GM18873 (cell line): Measurements from ENCODE around the gene XXYLT1.
"Not testable (repeated sequence)": the region's sequence is repeated elsewhere in the genome, so short reads cannot be mapped to it uniquely, and the experiment has no call there.

ENCODE experiments used
- ATAC-seq: cut with Tn5 transposase; IDR thresholded peaks from one replicate; pipeline ENCODE4 v1.9.1; 2021; ENCODE audit warnings: mild to moderate bottlenecking, moderate library complexity, moderate number of reproducible peaks; ENCODE audit not compliant: unreplicated experiment, low FRiP score

The XXYLT1 gene

DNA sequence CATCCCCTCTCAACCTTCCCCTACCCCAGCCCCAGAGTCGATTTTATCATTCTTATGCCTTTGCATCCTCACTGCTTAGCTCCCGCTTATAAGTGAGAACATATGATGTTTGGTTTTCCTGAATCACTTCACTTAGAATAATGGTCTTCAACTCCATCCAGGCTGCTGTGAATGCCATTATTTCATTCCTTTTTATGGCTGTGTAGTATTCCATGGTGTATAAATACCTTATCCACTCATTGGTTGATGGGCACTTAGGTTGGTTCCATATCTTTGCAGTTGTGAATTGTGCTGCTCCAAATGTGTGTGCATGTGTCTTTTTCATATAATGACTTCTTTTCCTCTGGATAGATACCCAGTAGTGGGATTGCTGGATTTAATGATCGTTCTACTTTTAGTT lies 233.4 kb downstream of the XXYLT1 start:
- ATAC-seq, result not testable (repeated sequence)

DNA sequence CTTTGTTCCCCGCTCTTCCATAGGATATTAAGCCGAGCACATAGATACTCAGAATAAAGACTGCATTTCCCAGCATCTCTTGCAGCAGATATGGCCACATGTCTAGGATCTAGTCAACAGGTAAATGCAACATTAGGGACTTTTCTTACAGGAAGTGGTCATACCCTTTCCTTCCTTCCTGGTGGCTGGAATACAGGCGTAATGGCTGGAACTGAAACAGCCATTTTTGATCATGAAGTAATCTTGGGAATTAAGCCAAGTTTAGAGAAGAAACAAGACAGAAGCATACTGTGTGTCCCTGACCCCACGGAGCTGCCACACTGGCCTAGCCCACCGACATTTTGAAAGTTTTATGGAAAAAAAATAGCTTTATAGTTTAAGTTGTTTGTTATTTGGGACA lies 234.0 kb downstream of the XXYLT1 start:
- no peak for ATAC-seq

DNA sequence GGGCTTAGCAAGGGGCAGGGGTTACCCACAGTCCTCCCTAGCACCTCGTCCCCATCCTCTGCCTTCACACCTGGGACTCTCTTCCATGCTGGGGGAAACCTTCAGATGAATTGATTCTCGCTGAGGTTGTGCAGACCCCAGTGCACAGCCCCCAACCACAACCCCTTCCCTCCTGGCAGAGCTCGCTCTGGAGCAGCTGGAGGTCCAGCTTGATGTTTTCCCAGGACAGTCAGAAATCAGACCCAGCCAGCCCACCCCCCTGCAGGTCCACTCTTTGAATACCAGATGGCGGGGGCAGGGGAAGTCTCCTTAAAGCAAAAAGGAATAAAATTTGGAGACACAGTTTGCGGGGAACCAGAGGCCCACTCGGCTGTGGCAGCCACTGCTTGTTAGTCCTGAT lies 234.4 kb downstream of the XXYLT1 start:
- no peak for ATAC-seq

- ATAC-seq, result no peak
Observed at GRCh38 chr3:195036203-195036505, 234.8 kb downstream of the XXYLT1 start.

DNA sequence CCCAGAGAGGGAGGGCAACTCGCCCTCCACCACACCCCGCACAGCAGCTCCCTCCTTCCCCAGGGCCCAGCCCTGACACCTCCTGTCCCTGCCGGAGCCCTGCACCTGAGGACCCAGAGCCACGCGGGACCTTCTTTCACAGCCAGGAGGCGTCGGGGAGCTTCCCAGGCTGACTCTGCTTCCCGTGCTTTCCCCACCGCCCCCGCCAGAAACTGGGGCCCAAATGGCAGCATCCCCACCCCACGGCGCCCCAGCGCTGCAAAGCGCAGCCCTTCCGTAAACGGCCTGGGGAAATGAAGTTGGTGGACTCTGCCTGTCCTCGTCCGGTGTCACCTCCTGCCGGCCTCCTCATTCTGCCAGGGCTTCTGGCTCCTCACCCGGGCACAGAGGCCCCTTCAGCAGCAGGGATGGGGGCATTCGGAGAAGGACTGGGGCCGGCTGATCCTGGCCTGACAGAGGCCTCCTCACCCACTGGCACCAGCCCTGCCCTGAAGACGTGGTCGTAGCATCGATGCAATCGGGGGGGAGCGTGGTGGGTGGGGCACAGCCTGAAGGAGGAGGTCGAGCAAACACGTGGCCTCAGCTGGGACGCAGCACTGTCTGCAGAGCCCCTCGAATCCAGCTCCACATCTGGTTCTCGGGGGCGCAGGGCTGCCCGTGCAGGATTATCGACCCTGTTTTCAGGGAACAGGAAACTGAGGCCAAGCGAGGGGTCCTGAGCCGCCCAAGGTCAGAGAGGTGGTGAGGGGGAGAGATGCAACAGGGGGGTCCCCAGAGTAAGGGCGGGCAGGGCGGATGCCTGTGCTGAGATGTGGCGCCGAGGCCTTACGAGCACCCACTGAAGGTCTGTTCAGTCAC lies 235.4 kb downstream of the XXYLT1 start:
- ATAC-seq, result no peak

DNA sequence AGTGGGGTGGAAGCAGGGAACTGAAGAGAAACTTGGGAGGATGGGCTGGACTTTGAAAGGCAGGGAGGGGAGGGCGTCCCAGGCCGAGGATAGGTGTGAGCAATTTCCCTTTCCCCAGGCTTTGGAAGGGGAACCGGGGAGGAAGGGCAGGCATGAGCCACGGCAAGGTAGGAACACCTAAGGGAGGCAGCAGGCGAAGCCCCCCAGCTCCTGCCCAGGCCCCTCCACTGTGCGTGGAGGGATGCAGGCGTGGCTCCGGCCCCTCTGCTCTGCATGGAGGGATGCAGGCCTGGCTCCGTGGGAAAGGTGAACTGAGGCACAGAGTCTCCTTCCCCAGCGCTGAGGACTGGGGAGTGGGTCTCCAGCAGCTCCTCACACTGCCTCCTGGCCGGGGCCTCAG lies 236.4 kb downstream of the XXYLT1 start:
- ATAC-seq, result no peak

DNA sequence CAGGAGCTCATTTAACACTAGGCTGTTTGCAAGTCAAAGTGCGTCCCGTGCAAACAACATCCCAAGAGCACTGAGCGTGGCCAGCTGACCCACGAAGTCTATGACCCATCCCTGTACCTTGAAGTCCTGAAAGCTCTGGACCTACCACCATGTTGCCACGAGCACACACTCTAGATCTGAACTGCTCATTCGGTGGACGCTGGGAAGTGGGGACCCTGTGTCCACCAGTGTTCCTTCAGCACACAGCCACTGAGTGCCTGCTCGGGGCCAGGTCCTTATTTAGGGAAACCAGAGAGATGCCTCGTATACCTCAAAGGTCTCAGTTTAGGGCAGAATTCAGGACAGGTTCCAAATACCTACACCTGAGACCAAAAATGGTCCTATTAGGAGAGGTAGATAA lies 236.9 kb downstream of the XXYLT1 start:
- ATAC-seq, result no peak

DNA sequence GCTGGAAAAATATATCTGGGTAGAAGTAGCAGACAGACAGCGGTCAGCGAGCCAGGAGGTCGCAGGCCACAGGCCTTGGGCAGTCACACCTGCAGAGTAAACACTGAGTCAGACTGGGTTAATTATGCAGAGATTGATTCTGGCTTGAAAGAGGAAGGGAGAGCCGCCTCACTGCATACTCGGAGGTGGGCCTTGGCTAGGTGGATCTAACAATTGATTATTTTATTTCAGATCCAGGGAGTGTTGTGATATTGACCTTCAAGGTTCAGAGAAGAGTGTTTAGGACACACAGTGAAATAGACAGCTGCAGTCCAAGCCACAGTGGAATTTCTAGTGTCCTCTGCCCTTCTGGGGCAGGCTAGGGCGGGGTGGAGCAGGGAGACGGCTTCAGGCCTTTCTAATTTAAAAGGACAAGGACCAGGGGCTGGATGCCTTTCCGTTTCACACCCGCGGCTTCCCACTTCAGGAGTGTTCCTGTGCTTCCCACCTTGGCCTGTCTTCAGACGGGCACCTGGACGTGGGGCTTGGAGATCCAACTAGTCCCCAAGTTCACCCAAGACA lies 237.3 kb downstream of the XXYLT1 start:
- ATAC-seq, result no peak

- no peak for ATAC-seq
Observed at GRCh38 chr3:195032955-195033354, 238.0 kb downstream of the XXYLT1 start.

DNA sequence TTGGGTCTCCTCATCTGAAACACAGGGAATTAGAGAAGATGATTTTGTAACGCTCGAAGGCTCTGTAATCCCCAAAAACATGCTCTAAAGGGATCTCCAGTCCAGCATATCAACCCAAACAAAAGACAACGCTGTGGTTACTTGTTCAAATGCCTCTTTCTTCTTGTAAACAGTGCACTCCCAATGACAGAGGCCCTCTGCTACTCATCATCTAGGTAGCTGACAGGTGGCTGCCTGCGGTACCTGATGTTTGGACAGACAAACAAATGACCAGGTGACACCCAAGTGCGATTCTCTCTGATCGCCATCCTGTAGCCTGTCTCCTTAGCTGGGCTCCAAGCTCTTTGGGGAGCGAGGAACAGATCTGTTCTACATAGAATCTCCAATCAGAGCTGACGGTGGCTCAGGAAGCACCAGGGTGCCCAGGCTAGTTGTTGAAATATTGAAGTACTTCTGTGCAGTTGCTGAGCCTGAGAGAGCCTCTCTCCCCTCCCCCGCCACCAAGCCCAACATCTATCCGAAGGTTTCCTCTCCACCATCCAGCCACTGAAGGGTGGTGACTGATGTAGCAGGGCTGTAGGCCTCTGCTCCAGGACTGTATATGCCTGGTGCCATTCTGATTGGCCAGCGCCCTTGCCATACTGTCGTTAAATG lies 238.7 kb downstream of the XXYLT1 start:
- ATAC-seq, result no peak

DNA sequence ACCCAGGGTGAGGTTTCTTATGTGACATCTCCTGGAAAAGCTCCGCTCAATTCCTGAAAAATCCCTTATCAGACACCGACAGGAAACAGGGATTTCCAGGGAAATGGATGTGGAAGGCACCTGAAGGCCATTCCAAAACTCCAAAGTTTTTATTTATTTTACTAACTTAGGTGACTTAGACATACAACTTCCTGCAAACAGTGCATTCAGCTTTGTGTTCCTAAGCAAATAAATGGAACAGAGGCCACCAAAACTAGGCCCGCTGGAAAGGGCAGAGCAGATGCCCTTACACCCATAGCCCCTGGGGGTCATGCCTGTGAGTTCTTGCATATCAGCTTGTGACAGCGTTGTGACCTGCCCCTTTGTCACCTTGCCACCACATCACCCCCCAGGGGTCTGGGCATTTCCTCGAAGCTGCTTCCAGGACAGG lies 239.4 kb downstream of the XXYLT1 start:
- no peak for ATAC-seq

DNA sequence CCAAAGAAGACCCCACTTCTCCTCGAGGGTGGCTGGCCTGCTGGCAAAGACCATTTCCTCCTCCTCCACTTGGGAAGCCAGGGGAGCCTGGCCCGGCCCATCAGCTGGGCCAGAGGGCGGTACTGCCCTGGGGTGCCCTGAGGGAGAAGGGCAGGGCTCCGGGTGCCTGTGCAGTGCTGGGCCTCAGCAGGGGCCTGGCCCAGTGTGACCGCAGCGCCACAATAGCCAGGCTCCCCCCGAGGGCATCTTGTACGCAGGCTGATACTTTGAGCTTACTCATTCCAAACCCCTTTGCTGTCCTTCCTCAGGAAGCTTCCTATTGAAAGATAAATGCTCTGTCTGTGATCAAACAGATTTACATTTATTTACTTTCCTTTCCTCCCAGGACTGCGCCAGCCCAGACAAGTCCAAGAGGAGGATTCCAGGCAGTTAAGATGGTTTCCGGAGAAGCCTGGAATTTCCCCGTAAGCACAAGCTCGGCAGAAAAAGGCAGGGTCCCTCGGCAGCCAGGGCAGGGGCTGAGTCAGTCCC lies 240.1 kb downstream of the XXYLT1 start:
- ATAC-seq, result no peak

DNA sequence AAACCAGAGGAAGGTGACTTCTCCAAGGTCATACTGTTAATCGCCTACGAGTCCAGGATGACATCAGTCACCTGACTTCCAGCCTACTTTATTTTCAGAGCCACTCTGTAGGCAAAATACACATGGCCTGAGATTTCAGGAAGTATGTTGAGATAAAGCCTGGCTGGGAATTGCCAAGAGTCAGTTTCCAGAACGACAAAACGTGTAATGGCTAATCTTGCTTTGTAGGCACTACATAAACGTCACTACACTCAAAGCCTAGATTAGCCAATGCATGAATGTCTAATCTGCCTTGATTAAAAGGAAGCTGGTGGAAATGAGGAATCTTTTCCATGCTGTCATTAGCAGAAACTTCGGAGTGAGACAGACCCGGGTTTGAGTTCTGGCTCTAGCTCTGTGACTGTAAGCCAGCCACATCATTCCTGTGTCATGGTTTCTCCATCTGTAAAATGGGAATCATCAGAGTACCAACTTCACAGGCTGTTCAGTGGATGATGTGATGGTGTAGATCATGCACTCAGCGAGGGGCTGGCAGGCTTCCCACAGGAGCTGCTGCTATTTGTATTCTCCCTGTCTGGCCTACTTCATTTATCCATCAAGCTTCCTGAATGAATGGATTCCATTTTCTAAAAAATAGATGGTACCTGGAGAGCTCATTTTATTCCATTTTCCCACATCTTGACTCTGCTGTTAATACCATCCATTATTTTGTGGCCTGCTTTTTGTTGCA lies 241.9 kb downstream of the XXYLT1 start:
- ATAC-seq, result no peak

DNA sequence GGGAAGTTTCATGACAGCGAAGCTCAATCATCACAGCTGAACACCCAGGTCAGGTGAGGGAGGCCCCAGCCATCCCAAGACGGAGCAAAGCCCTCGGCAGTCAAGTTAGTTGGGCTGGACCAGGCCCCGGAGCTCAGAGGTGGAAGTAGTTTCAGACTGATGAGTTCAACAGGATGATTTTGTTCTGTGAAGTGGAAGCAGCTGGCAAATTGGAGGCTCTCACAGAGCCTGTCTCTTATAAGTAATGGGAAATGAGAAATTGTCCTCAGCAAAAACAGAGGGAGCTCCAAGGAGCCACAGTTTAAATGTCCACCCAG lies 245.1 kb downstream of the XXYLT1 start:
- no peak for ATAC-seq

DNA sequence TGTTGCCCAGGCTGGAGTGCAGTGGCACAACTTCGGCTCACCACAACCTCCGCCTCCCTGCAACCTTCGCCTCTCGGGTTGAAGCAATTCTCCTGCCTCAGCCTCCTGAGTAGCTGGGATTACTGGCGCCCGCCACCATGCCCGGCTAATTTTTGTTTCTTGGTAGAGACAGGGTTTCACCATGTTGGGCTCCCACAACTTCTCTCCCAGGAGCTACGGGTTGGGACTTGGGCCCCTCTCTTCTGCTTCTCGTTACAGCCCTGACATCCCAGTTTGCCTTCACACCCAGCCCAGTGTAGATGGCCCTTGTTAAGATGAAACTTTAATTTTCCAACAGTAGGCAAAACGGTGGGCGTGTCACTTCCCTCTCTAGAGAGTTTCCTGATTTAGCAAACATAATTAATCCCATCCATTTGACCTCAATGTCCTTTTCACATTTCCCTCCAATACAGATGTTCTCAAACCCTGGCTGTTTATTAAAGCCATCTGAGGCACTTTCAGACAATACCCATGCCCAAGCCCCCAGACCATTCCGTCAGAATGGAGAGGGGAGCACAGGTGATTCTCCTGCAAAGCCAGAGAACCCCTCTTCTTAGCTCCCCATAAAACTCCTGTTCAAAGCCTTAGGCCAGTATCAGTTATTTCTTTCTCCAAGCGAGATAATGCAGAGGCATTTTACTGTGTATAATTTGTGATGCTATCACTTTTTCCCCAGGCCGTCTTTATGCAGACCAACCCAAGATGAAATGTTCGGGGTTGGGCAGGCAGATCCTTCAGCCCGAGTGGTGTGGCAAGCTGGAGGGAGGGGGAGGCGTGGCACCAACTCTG lies 245.7 kb downstream of the XXYLT1 start:
- no peak for ATAC-seq

GRCh38 chr3:195023989-195024388 lies 247.0 kb downstream of the XXYLT1 start:
- no peak for ATAC-seq

GRCh38 chr3:195023576-195023975 lies 247.4 kb downstream of the XXYLT1 start:
- no peak for ATAC-seq

DNA sequence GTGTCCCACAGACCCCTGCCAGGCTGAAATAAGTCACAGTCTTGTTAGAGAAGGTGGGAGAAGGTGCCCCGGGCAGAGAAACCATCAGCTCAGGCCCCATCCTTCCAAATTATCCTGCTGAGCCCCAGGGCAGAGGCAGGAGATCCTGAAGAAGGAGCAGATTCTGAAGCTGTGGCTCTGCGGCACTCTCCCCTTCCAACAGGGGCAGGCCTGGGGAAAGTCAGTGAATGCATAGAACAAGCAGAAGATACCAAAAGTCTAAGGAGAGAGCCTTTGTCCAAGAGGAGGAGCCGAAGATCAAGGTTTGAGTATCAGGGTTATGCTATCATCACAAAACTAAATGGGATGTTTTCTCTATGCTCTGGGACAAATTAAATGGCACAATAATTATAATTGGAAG lies 249.3 kb downstream of the XXYLT1 start:
- no peak for ATAC-seq

- no peak for ATAC-seq
Observed at GRCh38 chr3:195020921-195021320, 250.0 kb downstream of the XXYLT1 start.

- no peak for ATAC-seq
Observed at GRCh38 chr3:195020185-195020584, 250.8 kb downstream of the XXYLT1 start.
